Panc1 (cell line): Measurements from ENCODE around the gene GPC2. TPM values are rescaled to one million over a fixed set of nuclear protein-coding genes. Genes with fewer than 3 reads are reported as not detected.

Experiments
- ATAC-seq: fragments of 200-7000 bp; cut with Tn5 transposase; 2 replicates; pipeline ENCODE4 v1.9.1; 2020; ENCODE audit warnings: mild to moderate bottlenecking, moderate library complexity
- BruUV-seq: library from RNA; stranded (reverse); fragments of 400-500 nt; replicated peaks from 2 replicates; lab custom pipeline; 2021; lab: Mats Ljungman, UMichigan
- CTCF ChIA-PET: fragments of 300-600 bp; sonication (Branson Sonifier 250); formaldehyde crosslinking; loops from one replicate; lab custom pipeline; 2022; ENCODE audit warnings: antibody characterized with exemption; lab: Charles Lee
- POLR2A ChIA-PET: fragments of 300-600 bp; sonication (Branson Sonifier 250); formaldehyde crosslinking; loops from one replicate; lab custom pipeline; 2022; ENCODE audit warnings: antibody characterized with exemption; lab: Charles Lee
- DNase-seq: peaks from one replicate; pipeline ENCODE4 v3.0.0-alpha.2; 2010; ENCODE audit warnings: low read depth, low spot score
- H3K27ac ChIP-seq: 2 replicates; pipeline ENCODE4 v1.5.1; 2011; ENCODE audit warnings: mild to moderate bottlenecking, low read length, inconsistent platforms
- H3K27me3 ChIP-seq: fragments of 200-500 bp; sonication (Bioruptor generic); 2 replicates; pipeline ENCODE4 v1.6.0; 2014; ENCODE audit warnings: low read length, inconsistent platforms; ENCODE audit not compliant: control insufficient read depth, insufficient read depth
- H3K36me3 ChIP-seq: fragments of 200-500 bp; sonication (Bioruptor generic); 2 replicates; pipeline ENCODE4 v1.5.1; 2014; ENCODE audit warnings: inconsistent platforms, mild to moderate bottlenecking, low read length, moderate library complexity; ENCODE audit not compliant: control insufficient read depth, insufficient read depth
- H3K4me1 ChIP-seq: 2 replicates; pipeline ENCODE4 v1.5.1; 2011; ENCODE audit warnings: inconsistent platforms, mild to moderate bottlenecking, low read length, moderate library complexity; ENCODE audit not compliant: control insufficient read depth, insufficient read depth
- H3K4me3 ChIP-seq, 2 experiments: 2 replicates each; pipeline ENCODE4 v1.5.1; 2011 to 2012; ENCODE audit warnings: low read depth in 2 of 2, low read length in 2 of 2, mild to moderate bottlenecking in 2 of 2, inconsistent platforms in 1 of 2, moderate library complexity in 1 of 2
- H3K9me3 ChIP-seq: fragments of 200-500 bp; sonication (Bioruptor generic); 2 replicates; pipeline ENCODE4 v1.5.1; 2014; ENCODE audit warnings: low read depth, mild to moderate bottlenecking, inconsistent platforms, low read length, moderate library complexity; ENCODE audit not compliant: control insufficient read depth, insufficient read depth
- POLR2AphosphoS5 ChIP-seq: IDR thresholded peaks from 2 replicates; pipeline ENCODE4 v1.6.1; 2012; ENCODE audit warnings: mild to moderate bottlenecking, low read depth, low read length, moderate library complexity
- SIN3A ChIP-seq: IDR thresholded peaks from 2 replicates; pipeline ENCODE4 v1.6.1; 2012; ENCODE audit warnings: low read depth, mild to moderate bottlenecking, low read length, moderate library complexity, borderline replicate concordance; ENCODE audit not compliant: insufficient read depth
- TCF7L2 ChIP-seq: IDR thresholded peaks from 2 replicates; pipeline ENCODE4 v1.6.1; 2011; ENCODE audit warnings: mild to moderate bottlenecking, low read depth, low read length, inconsistent platforms
- in situ Hi-C: cut with HindIII; loops from 2 replicates; pipeline ENCODE4 v1.10.0; 2016; ENCODE audit warnings: low sequenced_read_pairs, low pct_unique_long_range_greater_than_20kb
- intact Hi-C: fragments of 100-400 bp; cut with micrococcal nuclease; formaldehyde crosslinking; loops from one replicate; pipeline ENCODE4 v1.10.0; 2022; ENCODE audit not compliant: unreplicated experiment
- total RNA-seq: library from RNA; stranded (reverse); gene quantifications from one replicate; pipeline ENCODE4 v1.2.1, GENCODE V29; 2021; ENCODE audit not compliant: unreplicated experiment
- TF ChIP-seq, protein P1 (sequence below): fragments of 450-650 bp; IDR thresholded peaks from 2 replicates; pipeline ENCODE4 v1.5.1; 2017; ENCODE audit warnings: mild to moderate bottlenecking
- TF ChIP-seq, protein P2 (sequence below), 2 experiments: IDR thresholded peaks; 2 replicates each; pipeline ENCODE4 v1.6.1; 2011 to 2012; ENCODE audit warnings: low read depth in 2 of 2, control low read depth in 1 of 2, low read length in 1 of 2, mild to moderate bottlenecking in 1 of 2, moderate library complexity in 1 of 2; ENCODE audit not compliant: insufficient read depth in 1 of 2

Gene GPC2
- total RNA-seq, 1 experiment from 2014 or later, result 7.9 TPM

DNA sequence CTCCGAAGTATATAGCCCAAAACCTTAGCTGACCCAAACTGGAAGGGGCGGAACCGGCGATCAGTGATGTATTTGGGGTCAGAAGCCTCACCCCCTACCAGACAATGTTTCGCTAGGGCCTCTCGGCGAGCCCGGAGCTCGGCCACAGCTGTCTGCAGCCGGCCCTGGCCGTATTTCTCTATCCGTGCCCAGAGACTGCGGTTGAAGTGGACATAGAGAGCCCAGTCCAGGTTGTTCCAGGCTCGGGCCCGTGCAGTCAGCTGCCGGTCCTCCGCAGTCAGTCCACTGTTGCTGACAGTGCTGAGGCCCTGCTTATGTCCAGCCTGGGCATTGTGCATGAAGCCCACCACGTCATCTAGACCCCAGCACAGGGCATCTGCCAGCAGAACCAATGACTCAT is 17.1 kb downstream of the GPC2 start:
- in situ Hi-C loops, result no loop called here
- BruUV-seq, result no TSS peak
- POLR2A ChIA-PET, result no interaction called here

DNA sequence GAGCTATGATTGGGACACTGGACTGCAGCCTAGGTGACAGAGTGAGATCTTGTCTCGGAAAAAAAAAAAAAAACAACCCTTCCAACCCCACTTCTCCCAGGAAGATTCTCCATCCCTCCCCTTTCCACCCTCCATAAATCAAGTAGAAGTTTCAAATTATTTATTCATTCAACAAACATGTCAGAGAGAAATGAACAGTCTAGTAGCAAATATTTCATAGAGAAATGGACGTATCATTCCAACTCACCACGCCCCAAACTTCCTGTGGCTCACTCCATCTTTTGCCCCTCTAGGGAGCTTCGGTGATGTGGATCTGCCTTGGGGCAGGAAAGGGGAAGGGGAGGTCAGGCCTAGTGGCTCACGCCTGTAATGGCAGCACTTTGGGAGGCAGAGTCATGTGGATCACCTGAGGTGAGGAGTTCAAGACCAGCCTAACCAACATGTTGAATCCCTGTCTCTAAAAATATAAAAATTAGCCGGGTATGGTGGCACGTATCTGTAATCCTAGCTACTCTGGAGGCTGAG is 18.0 kb downstream of the GPC2 start:
- peaks cover 31% of the 10 kb centered on the region for H3K4me1 ChIP-seq
- intact Hi-C loops, result no loop called here
- in situ Hi-C loops, result no loop called here
- no TSS peak for BruUV-seq
- DNase-seq (no peak), ATAC-seq (no peak)
- H3K36me3 ChIP-seq, result peaks cover 6% of the 10 kb centered on the region
- TF ChIP-seq SIN3A (no peak), TCF7L2 (no peak), POLR2AphosphoS5 (no peak)
- TF ChIP-seq, protein P1, sequence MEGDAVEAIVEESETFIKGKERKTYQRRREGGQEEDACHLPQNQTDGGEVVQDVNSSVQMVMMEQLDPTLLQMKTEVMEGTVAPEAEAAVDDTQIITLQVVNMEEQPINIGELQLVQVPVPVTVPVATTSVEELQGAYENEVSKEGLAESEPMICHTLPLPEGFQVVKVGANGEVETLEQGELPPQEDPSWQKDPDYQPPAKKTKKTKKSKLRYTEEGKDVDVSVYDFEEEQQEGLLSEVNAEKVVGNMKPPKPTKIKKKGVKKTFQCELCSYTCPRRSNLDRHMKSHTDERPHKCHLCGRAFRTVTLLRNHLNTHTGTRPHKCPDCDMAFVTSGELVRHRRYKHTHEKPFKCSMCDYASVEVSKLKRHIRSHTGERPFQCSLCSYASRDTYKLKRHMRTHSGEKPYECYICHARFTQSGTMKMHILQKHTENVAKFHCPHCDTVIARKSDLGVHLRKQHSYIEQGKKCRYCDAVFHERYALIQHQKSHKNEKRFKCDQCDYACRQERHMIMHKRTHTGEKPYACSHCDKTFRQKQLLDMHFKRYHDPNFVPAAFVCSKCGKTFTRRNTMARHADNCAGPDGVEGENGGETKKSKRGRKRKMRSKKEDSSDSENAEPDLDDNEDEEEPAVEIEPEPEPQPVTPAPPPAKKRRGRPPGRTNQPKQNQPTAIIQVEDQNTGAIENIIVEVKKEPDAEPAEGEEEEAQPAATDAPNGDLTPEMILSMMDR, result no peak
- TF ChIP-seq, protein P2, sequence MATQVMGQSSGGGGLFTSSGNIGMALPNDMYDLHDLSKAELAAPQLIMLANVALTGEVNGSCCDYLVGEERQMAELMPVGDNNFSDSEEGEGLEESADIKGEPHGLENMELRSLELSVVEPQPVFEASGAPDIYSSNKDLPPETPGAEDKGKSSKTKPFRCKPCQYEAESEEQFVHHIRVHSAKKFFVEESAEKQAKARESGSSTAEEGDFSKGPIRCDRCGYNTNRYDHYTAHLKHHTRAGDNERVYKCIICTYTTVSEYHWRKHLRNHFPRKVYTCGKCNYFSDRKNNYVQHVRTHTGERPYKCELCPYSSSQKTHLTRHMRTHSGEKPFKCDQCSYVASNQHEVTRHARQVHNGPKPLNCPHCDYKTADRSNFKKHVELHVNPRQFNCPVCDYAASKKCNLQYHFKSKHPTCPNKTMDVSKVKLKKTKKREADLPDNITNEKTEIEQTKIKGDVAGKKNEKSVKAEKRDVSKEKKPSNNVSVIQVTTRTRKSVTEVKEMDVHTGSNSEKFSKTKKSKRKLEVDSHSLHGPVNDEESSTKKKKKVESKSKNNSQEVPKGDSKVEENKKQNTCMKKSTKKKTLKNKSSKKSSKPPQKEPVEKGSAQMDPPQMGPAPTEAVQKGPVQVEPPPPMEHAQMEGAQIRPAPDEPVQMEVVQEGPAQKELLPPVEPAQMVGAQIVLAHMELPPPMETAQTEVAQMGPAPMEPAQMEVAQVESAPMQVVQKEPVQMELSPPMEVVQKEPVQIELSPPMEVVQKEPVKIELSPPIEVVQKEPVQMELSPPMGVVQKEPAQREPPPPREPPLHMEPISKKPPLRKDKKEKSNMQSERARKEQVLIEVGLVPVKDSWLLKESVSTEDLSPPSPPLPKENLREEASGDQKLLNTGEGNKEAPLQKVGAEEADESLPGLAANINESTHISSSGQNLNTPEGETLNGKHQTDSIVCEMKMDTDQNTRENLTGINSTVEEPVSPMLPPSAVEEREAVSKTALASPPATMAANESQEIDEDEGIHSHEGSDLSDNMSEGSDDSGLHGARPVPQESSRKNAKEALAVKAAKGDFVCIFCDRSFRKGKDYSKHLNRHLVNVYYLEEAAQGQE (IDR thresholded peaks at IDR 0.05; ENCODE audit: insufficient read depth in 1 of 2, low read depth in 2 of 2, low read length in 1 of 2), result no peak
- ChIA-PET CTCF (no interaction called here), POLR2A (interaction anchor here (0.7 kb wide), 1 partner anchor 82 kb away, joined by 6 read pairs; no protein-coding TSS in a partner anchor)
- peak overlapping the region; percentile 81 for H3K27ac ChIP-seq
- peak overlapping the region; percentile 78 to 91 for H3K4me3 ChIP-seq
- H3K9me3 ChIP-seq, result no peaks in the 10 kb centered on the region
- H3K27me3 ChIP-seq, result no peaks in the 10 kb centered on the region

More for the DNA sequence above, 17.1 kb downstream of the GPC2 start:
- Histone ChIP-seq H3K36me3 (peaks cover 6% of the 10 kb centered on the region), H3K9me3 (no peaks in the 10 kb centered on the region), H3K4me1 (peaks cover 23% of the 10 kb centered on the region), H3K27ac (no peak overlapping the region), H3K27me3 (no peaks in the 10 kb centered on the region), H3K4me3 (no peak overlapping the region)
- intact Hi-C loops, result no loop called here
- ATAC-seq, result no peak
- DNase-seq, result no peak
- TF ChIP-seq SIN3A (no peak), POLR2AphosphoS5 (no peak), TCF7L2 (no peak)
- TF ChIP-seq, protein P2 (IDR thresholded peaks at IDR 0.05; ENCODE audit: insufficient read depth in 1 of 2, low read depth in 2 of 2, low read length in 1 of 2), result no peak
- TF ChIP-seq, protein P1, result no peak
- CTCF ChIA-PET, result no interaction called here
